Large intestine (tissue), 12 donors: Measurements from ENCODE around the gene UBXN1. TPM values are rescaled to one million over a fixed set of nuclear protein-coding genes. Genes with fewer than 3 reads are reported as not detected.

Experiments used
- DNase-seq, 2 donors: peaks; one replicate each; pipeline versions ENCODE4 v3.0.0 to v3.0.0-alpha.2; 2013
- H3K27ac ChIP-seq: one replicate; pipeline ENCODE4 v1.5.1; 2013; ENCODE audit warnings: low read length
- H3K27me3 ChIP-seq: 2 replicates; pipeline ENCODE4 v1.6.1; 2013; ENCODE audit warnings: low read length; ENCODE audit not compliant: control insufficient read depth, insufficient read depth
- H3K36me3 ChIP-seq: 2 replicates; pipeline ENCODE4 v1.6.1; 2013; ENCODE audit warnings: low read length; ENCODE audit not compliant: control insufficient read depth, insufficient read depth
- H3K4me1 ChIP-seq: one replicate; pipeline ENCODE4 v1.6.1; 2013; ENCODE audit warnings: low read length; ENCODE audit not compliant: control insufficient read depth, insufficient read depth
- H3K4me3 ChIP-seq: one replicate; pipeline ENCODE4 v1.5.1; 2013; ENCODE audit warnings: low read length
- H3K9me3 ChIP-seq: one replicate; pipeline ENCODE4 v1.6.1; 2013; ENCODE audit warnings: mild to moderate bottlenecking, low read depth, low read length, moderate library complexity; ENCODE audit not compliant: control insufficient read depth
- WGBS: methylation state at CpG from one replicate; pipeline ENCODE4 v1.1.5; 2013; ENCODE audit warnings: low lambda C conversion rate; ENCODE audit not compliant: insufficient coverage; 5-methylcytosine and 5-hydroxymethylcytosine counted together
- long read RNA-seq, 11 donors: transcript quantifications; one replicate each; lab custom pipeline, GENCODE V29; 2026
- polyA plus RNA-seq: library from polyadenylated mRNA; unstranded; fragments of 120-200 nt; gene quantifications from one replicate; pipeline ENCODE4 v1.2.1, GENCODE V29; 2013

Gene UBXN1, protein sequence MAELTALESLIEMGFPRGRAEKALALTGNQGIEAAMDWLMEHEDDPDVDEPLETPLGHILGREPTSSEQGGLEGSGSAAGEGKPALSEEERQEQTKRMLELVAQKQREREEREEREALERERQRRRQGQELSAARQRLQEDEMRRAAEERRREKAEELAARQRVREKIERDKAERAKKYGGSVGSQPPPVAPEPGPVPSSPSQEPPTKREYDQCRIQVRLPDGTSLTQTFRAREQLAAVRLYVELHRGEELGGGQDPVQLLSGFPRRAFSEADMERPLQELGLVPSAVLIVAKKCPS
- 146 TPM for polyA plus RNA-seq
- long read RNA-seq, donor 1, transcript UBXN1-216 (5 exons, 739 nt) = minor isoform, 6 of 37 reads
- long read RNA-seq, donor 1, transcript UBXN1-202 (9 exons, 1,153 nt) = major isoform, 29 of 37 reads
- long read RNA-seq, donor 1, partial matches to known transcripts = 0 of 37 reads
- long read RNA-seq, donor 1, other reads (novel, unspliced or antisense) = 0 of 37 reads
- long read RNA-seq, donor 2, transcript UBXN1-216 (5 exons, 739 nt) = minor isoform, 18 of 108 reads
- long read RNA-seq, donor 2, transcript UBXN1-202 (9 exons, 1,153 nt) = major isoform, 60 of 108 reads
- long read RNA-seq, donor 2, transcript UBXN1-217 (10 exons, 943 nt) = minor isoform, 10 of 108 reads
- long read RNA-seq, donor 2, partial matches to known transcripts = 16 of 108 reads
- long read RNA-seq, donor 2, other reads (novel, unspliced or antisense) = 0 of 108 reads
- long read RNA-seq, donor 3 = 0 reads
- long read RNA-seq, donor 4, transcript UBXN1-202 (9 exons, 1,153 nt) = major isoform, 8 of 11 reads
- long read RNA-seq, donor 4, partial matches to known transcripts = 0 of 11 reads
- long read RNA-seq, donor 4, other reads (novel, unspliced or antisense) = 0 of 11 reads
- long read RNA-seq, donor 5, transcript UBXN1-202 (9 exons, 1,153 nt) = major isoform, 29 of 44 reads
- long read RNA-seq, donor 5, transcript UBXN1-216 (5 exons, 739 nt) = minor isoform, 8 of 44 reads
- long read RNA-seq, donor 5, partial matches to known transcripts = 5 of 44 reads
- long read RNA-seq, donor 5, other reads (novel, unspliced or antisense) = 0 of 44 reads
- long read RNA-seq, donor 6, transcript UBXN1-216 (5 exons, 739 nt) = minor isoform, 18 of 98 reads
- long read RNA-seq, donor 6, transcript UBXN1-202 (9 exons, 1,153 nt) = major isoform, 52 of 98 reads
- long read RNA-seq, donor 6, partial matches to known transcripts = 22 of 98 reads
- long read RNA-seq, donor 6, other reads (novel, unspliced or antisense) = 0 of 98 reads
- long read RNA-seq, donor 7, transcript UBXN1-202 (9 exons, 1,153 nt) = major isoform, 28 of 35 reads
- long read RNA-seq, donor 7, partial matches to known transcripts = 0 of 35 reads
- long read RNA-seq, donor 7, other reads (novel, unspliced or antisense) = 0 of 35 reads
- long read RNA-seq, donor 8, transcript UBXN1-216 (5 exons, 739 nt) = minor isoform, 28 of 127 reads
- long read RNA-seq, donor 8, transcript UBXN1-202 (9 exons, 1,153 nt) = major isoform, 71 of 127 reads
- long read RNA-seq, donor 8, partial matches to known transcripts = 22 of 127 reads
- long read RNA-seq, donor 8, other reads (novel, unspliced or antisense) = 0 of 127 reads
- long read RNA-seq, donor 9, transcript UBXN1-202 (9 exons, 1,153 nt) = major isoform, 57 of 99 reads
- long read RNA-seq, donor 9, transcript UBXN1-216 (5 exons, 739 nt) = minor isoform, 17 of 99 reads
- long read RNA-seq, donor 9, partial matches to known transcripts = 15 of 99 reads
- long read RNA-seq, donor 9, other reads (novel, unspliced or antisense) = 0 of 99 reads
- long read RNA-seq, donor 10, transcript UBXN1-202 (9 exons, 1,153 nt) = major isoform, 86 of 132 reads
- long read RNA-seq, donor 10, transcript UBXN1-216 (5 exons, 739 nt) = minor isoform, 12 of 132 reads
- long read RNA-seq, donor 10, transcript UBXN1-209 (4 exons, 861 nt) = minor isoform, 6 of 132 reads
- long read RNA-seq, donor 10, transcript UBXN1-217 (10 exons, 943 nt) = minor isoform, 6 of 132 reads
- long read RNA-seq, donor 10, partial matches to known transcripts = 21 of 132 reads
- long read RNA-seq, donor 10, other reads (novel, unspliced or antisense) = 0 of 132 reads
- long read RNA-seq, donor 11, transcript UBXN1-202 (9 exons, 1,153 nt) = major isoform, 39 of 51 reads
- long read RNA-seq, donor 11, transcript UBXN1-216 (5 exons, 739 nt) = minor isoform, 6 of 51 reads
- long read RNA-seq, donor 11, partial matches to known transcripts = 0 of 51 reads
- long read RNA-seq, donor 11, other reads (novel, unspliced or antisense) = 0 of 51 reads

DNA sequence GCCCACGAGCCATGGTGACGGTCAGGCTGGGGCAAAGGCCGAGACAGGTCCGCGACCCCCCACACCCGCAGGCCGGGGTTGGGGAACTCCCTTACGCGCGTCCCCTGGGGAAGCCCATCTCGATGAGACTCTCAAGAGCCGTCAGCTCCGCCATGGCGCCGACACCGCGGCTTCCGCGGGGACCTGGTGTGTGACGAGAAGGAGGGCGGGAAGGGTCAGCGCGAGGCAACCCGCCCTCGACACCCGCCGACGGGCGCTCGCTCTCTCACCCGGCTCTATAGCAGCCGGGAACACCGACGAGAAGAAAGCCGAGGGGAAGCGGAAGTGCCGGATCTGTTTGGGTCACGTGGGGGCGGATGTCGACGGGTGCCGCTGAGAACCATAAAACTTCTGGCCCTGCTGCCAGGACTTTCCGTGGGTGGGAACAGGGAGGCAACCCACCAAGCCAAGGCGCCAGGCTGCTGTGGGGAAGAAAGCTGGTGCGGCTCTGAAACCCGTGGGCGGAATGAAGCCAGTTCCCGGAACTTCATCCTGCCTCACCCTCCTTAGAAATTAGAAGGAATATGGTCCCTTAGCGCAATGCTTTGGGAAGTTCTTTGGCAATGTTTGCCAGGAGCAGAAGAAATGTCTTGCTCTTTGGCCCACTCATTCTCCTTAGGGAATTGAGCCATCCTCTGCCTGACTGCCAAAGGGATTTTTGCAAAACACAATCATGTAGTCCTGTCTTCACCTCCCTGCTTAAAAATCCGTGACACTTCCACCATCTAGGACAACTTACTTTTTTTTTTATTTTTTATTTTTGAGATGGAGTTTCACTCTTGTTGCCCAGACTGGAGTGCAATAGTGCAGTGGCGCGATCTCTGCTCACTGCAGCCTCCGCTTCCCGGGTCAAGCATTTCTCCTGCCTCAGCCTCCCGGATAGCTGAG lies at the start of gene UBXN1:
Gene UBXN1, minus strand, starts transcription at position 304 of the 927 bp plus-strand sequence. Its CDS starts 150 bp downstream, at position 154.
- no peaks in the 10 kb centered on the region for H3K27me3 ChIP-seq
- H3K4me1 ChIP-seq = peaks cover 6% of the 10 kb centered on the region
- H3K9me3 ChIP-seq = no peaks in the 10 kb centered on the region
- DNase-seq = peak; percentile 82 to 93
- H3K27ac ChIP-seq = peak within 1 kb of the TSS; percentile 66
- peak within 1 kb of the TSS; percentile 94 for H3K4me3 ChIP-seq
- 57% methylated on average over 1 of the region's 55 CpGs for WGBS
- H3K36me3 ChIP-seq = peaks cover 20% of the 10 kb centered on the region

- H3K27ac ChIP-seq = peak within 1 kb of the TSS; percentile 90
- H3K27me3 ChIP-seq = no peaks in the 10 kb centered on the region
- H3K4me1 ChIP-seq = no peaks in the 10 kb centered on the region
- peaks cover 12% of the 10 kb centered on the region for H3K36me3 ChIP-seq
- no peaks in the 10 kb centered on the region for H3K9me3 ChIP-seq
- no CpG with 5 or more reads among the region's 29 CpGs for WGBS
- peak within 1 kb of the TSS; percentile 66 for H3K4me3 ChIP-seq
- DNase-seq = peak; percentile 77 to 90
These were observed 49.5 kb upstream of the UBXN1 start, which contains the start of gene TTC9C for GRCh38 chr11:62728171-62728988. Gene TTC9C, plus strand, starts transcription at chr11:62728486. Its CDS starts 363 bp downstream, at chr11:62728849.

DNA sequence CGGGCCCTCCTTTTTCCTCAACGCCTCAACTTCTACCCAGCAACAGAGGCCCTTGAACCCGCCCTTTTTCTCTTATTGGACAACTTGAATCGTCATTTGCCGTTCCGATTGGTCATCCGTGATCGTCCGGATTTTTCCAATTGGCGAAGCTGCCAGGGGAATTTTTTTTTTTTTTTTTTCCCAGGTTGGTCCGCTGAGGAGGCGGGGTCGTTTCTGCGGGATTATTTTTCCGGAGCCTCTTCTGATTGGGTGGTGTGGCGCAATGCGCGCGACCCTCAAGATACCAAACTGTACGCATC lies 48.9 kb upstream of the UBXN1 start:
- Histone ChIP-seq H3K4me1 (no peaks in the 10 kb centered on the region), H3K9me3 (no peaks in the 10 kb centered on the region), H3K27ac (peak overlapping the region; percentile 90), H3K27me3 (no peaks in the 10 kb centered on the region), H3K4me3 (peak overlapping the region; percentile 66), H3K36me3 (peaks cover 13% of the 10 kb centered on the region)
- WGBS = no CpG with 5 or more reads among the region's 20 CpGs
- DNase-seq = peak; percentile 95 to 99

DNA sequence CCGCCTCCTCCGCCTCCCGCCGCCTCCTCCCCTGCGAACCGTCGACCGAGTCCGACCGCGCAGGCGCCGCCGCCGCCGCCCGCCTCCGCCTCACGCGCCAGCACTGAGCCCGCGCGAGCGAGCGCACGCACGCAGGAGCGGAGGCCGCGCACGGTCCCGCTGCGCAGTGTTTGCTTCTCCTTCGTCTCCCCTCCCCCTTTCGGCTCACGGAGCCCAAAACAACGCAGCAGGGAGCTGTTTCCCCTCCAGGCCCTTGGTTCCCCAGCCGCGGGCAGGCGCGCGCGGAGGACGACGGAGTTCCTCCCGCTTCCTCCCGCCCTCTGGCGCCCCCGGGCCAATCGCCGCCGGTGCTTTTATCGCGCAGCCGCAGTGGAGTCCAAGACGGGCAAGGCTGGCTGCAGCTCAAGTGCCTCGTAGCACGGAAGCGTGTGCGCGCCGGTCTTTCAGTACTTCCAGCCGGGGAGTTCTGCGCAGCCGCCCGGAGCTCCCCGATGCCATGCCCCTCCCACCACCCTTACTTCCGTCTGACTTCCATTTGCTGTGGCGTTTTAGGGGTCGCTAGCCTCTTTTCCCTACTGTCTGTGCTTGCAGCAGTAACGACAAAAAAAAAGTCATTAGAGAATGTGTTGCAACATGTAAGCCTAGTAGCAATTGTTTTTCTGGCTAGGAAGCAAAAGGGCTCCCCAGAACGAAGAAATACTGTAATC lies 48.4 kb upstream of the UBXN1 start, which contains the start of gene HNRNPUL2:
Gene HNRNPUL2, minus strand, starts transcription at position 293 of the 707 bp plus-strand sequence. CDS start 301 bp downstream, outside the sequence.
- Histone ChIP-seq H3K4me1 (no peaks in the 10 kb centered on the region), H3K4me3 (peak within 1 kb of the TSS; percentile 66), H3K9me3 (no peaks in the 10 kb centered on the region), H3K27ac (peak within 1 kb of the TSS; percentile 90), H3K36me3 (peaks cover 18% of the 10 kb centered on the region), H3K27me3 (no peaks in the 10 kb centered on the region)
- WGBS = no CpG with 5 or more reads among the region's 72 CpGs
- peak; percentile 99 for DNase-seq

GRCh38 chr11:62726915-62727164 lies 48.0 kb upstream of the UBXN1 start:
- Histone ChIP-seq H3K4me1 (no peaks in the 10 kb centered on the region), H3K27ac (peak overlapping the region; percentile 90), H3K27me3 (no peaks in the 10 kb centered on the region), H3K9me3 (no peaks in the 10 kb centered on the region), H3K36me3 (peaks cover 23% of the 10 kb centered on the region), H3K4me3 (peak overlapping the region; percentile 66)
- no CpG with 5 or more reads among the region's 37 CpGs for WGBS
- no peak for DNase-seq

DNA sequence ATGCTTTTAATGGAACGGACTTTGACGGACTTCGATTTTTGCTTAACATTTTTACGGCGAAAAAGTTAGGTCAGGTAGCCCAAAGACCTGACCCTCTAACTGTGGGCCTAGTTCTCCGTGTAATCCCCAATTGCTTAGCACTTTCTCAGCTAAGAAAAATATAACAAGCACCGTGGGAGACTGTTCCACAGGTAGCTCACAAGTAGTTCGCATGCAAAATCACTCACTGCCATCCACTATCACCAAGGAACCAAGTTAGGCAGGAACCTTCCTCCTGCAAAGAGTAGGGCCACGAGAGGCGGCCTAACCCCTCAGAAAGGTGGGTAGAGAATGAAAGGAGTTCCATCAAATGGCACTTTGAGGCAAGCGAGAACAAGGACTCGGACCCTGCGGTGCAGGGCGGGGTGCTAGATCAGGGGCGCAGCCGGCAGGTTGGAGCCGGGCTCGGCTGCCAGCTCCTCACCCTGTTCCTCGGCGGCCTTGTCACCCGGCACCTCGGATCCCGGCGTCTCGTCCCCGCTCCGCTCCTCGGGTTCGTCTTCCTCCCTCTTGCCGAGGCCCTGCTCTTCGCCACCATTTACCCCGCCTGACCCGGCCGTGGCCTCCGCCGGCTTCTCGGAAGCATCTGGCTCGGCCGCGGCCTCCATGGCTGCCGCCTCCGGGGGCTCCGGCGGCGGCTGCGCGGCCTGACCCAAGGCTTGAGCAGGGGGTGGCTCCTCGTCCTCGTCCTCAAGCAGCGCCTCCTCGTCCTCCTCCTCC lies 47.5 kb upstream of the UBXN1 start:
- Histone ChIP-seq H3K4me3 (peak overlapping the region; percentile 66), H3K4me1 (no peaks in the 10 kb centered on the region), H3K27me3 (no peaks in the 10 kb centered on the region), H3K9me3 (no peaks in the 10 kb centered on the region), H3K27ac (peak overlapping the region; percentile 90), H3K36me3 (peaks cover 28% of the 10 kb centered on the region)
- DNase-seq = no peak
- WGBS = no CpG with 5 or more reads among the region's 51 CpGs

- DNase-seq = peak in 1 of 2 donors; percentile 49
- peak overlapping the region; percentile 66 for H3K4me3 ChIP-seq
- no CpG with 5 or more reads among the region's 7 CpGs for WGBS
These were observed 46.8 kb upstream of the UBXN1 start for GRCh38 chr11:62725646-62726045.

More at GRCh38 chr11:62725646-62726045, 46.8 kb upstream of the UBXN1 start:
- peak overlapping the region; percentile 90 for H3K27ac ChIP-seq
- no peaks in the 10 kb centered on the region for H3K9me3 ChIP-seq
- no peaks in the 10 kb centered on the region for H3K4me1 ChIP-seq
- H3K36me3 ChIP-seq = peaks cover 35% of the 10 kb centered on the region
- H3K27me3 ChIP-seq = no peaks in the 10 kb centered on the region
